Kidney epithelial cell (primary cell): ENCODE measurements around the gene FBXO48. TPM values are rescaled to one million over a fixed set of nuclear protein-coding genes. Genes with fewer than 3 reads are reported as not detected.

Experiments used
- DNase-seq: peaks from one replicate; pipeline ENCODE4 v3.0.0-alpha.2; 2010; ENCODE audit warnings: low read depth
- H3K27me3 ChIP-seq: 2 replicates; pipeline ENCODE4 v1.6.0; 2011; ENCODE audit warnings: low read length; ENCODE audit not compliant: control insufficient read depth, insufficient read depth
- H3K36me3 ChIP-seq: 2 replicates; pipeline ENCODE4 v1.5.1; 2011; ENCODE audit warnings: low read length; ENCODE audit not compliant: control insufficient read depth, insufficient read depth
- H3K4me3 ChIP-seq: 2 replicates; pipeline ENCODE4 v1.5.1; 2011; ENCODE audit warnings: low read depth, mild to moderate bottlenecking, control low read depth, low read length
- CTCF ChIP-seq: IDR thresholded peaks from 2 replicates; pipeline ENCODE4 v1.5.1; 2011; ENCODE audit warnings: mild to moderate bottlenecking, moderate library complexity, low read length, control low read depth, inconsistent platforms; ENCODE audit not compliant: insufficient read depth, poor library complexity, severe bottlenecking
- total RNA-seq: library from RNA; depleted of rRNA; stranded (reverse); fragments of >200 nt; gene quantifications from 2 replicates; pipeline ENCODE4 v1.2.3, GENCODE V29; 2015

The FBXO48 gene
- total RNA-seq, 1 donor from 2014 or later = 0.54 TPM

- TF ChIP-seq CTCF = no peak
- Histone ChIP-seq H3K36me3 (no peaks in the 10 kb centered on the region), H3K4me3 (no peak overlapping the region), H3K27me3 (peaks cover 2% of the 10 kb centered on the region)
- DNase-seq = no peak
These were observed 35.6 kb downstream of the FBXO48 start for GRCh38 chr2:68431316-68431972.

- DNase-seq = no peak
- no peak for TF ChIP-seq CTCF
These were observed 37.7 kb downstream of the FBXO48 start for GRCh38 chr2:68429311-68429826.

GRCh38 chr2:68428746-68429145 lies 38.3 kb downstream of the FBXO48 start:
- no peak for TF ChIP-seq CTCF
- H3K27me3 ChIP-seq = peaks cover 2% of the 10 kb centered on the region
- H3K4me3 ChIP-seq = no peak overlapping the region
- no peak for DNase-seq
- H3K36me3 ChIP-seq = no peaks in the 10 kb centered on the region

More at GRCh38 chr2:68429311-68429826, 37.7 kb downstream of the FBXO48 start:
- peaks cover 2% of the 10 kb centered on the region for H3K27me3 ChIP-seq
- no peak overlapping the region for H3K4me3 ChIP-seq
- H3K36me3 ChIP-seq = no peaks in the 10 kb centered on the region

GRCh38 chr2:68428126-68428525 lies 39.0 kb downstream of the FBXO48 start:
- no peak for DNase-seq
- no peak for TF ChIP-seq CTCF
- no peak overlapping the region for H3K4me3 ChIP-seq
- peaks cover 2% of the 10 kb centered on the region for H3K27me3 ChIP-seq
- no peaks in the 10 kb centered on the region for H3K36me3 ChIP-seq

- H3K36me3 ChIP-seq = no peaks in the 10 kb centered on the region
- H3K4me3 ChIP-seq = no peak overlapping the region
- peaks cover 2% of the 10 kb centered on the region for H3K27me3 ChIP-seq
- DNase-seq = no peak
- TF ChIP-seq CTCF = no peak
These were observed 40.1 kb downstream of the FBXO48 start for GRCh38 chr2:68426848-68427579.
